Fibroblast of pulmonary artery (primary cell): ENCODE data around the gene CCDC93.

Experiments
- DNase-seq: peaks from one replicate; pipeline ENCODE4 v3.0.0-alpha.2; 2010; ENCODE audit warnings: low read depth
- H3K4me3 ChIP-seq: replicated peaks from 2 replicates; pipeline ENCODE4 v1.5.1; 2011; ENCODE audit warnings: low read depth, mild to moderate bottlenecking, control low read depth, low read length, moderate library complexity
- TF ChIP-seq, protein P1 (sequence below): IDR thresholded peaks from 2 replicates; pipeline ENCODE4 v1.5.1; 2011; ENCODE audit warnings: mild to moderate bottlenecking, control low read depth, low read length, inconsistent platforms; ENCODE audit errors: missing control alignments

Gene CCDC93

DNA sequence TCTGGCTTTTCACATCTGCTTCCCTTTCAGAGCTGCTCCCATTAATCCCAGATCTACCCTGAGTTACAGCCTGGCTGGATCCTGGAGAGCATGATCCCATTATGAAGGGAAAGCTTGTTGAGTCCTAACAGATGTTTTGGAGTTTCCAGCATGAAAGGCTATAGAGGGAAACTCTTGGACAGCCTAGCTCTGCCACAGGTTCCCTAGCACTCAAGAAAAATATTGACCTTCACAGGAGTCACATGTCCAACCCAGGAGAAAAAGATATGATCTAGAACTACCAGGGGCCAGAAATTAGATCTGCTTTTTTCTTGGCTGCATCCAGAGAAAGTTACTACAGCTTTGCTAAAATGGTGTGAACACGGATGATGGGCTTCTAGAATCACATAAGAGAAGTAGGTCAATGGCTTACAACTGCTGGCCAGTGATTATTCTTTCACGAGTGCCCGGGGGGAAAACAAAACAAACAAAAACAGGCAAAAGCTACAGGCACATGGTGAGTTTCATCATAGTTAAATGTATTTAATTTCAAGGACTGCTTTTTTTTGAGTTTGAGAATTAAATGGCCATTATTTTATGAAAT, 15.9 kb downstream of the CCDC93 start:
- TF ChIP-seq, protein P1, sequence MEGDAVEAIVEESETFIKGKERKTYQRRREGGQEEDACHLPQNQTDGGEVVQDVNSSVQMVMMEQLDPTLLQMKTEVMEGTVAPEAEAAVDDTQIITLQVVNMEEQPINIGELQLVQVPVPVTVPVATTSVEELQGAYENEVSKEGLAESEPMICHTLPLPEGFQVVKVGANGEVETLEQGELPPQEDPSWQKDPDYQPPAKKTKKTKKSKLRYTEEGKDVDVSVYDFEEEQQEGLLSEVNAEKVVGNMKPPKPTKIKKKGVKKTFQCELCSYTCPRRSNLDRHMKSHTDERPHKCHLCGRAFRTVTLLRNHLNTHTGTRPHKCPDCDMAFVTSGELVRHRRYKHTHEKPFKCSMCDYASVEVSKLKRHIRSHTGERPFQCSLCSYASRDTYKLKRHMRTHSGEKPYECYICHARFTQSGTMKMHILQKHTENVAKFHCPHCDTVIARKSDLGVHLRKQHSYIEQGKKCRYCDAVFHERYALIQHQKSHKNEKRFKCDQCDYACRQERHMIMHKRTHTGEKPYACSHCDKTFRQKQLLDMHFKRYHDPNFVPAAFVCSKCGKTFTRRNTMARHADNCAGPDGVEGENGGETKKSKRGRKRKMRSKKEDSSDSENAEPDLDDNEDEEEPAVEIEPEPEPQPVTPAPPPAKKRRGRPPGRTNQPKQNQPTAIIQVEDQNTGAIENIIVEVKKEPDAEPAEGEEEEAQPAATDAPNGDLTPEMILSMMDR = no peak
- DNase-seq = no peak
- no peak overlapping the region for H3K4me3 ChIP-seq

DNA sequence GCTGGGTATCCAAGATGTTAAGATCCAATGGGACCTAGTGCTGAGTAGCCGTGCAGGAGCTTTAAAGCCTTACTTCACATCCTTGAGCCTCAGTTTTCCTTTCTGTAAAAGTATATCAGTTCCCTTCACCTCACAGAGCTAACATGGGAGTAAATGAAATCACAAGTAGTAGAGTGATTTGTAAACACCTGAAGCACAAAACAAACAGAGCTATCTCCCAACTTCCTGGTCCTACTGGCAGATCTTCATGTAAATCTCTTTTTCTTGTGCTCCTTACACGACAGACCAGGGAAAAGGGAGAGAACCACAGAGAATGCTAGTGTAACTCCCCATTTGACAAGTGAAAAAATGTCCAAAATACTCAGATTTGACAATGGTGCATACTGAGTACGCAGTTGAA, 17.3 kb downstream of the CCDC93 start:
- TF ChIP-seq, protein P1 = no peak
- DNase-seq = no peak
- no peak overlapping the region for H3K4me3 ChIP-seq

DNA sequence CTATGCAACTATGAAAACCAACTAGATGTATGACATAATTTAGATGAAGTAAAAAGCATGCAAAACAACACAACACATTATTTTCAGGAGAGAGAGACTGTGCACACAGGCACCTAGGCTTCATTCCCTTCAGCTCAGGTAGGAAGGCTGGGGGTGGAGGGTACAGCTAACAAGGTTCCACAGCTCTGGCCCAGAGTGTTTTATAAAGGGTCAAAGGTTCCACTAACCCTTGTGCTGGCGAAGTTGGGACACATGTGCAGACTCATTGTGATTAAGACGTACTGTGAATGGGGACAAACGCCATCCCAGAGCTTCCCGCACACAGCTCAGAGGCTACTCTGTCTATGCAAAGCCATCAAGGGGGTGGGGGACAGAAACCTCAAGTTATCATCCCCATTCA, 19.1 kb downstream of the CCDC93 start:
- TF ChIP-seq, protein P1 = no peak
- DNase-seq = no peak
- H3K4me3 ChIP-seq = no peak overlapping the region

DNA sequence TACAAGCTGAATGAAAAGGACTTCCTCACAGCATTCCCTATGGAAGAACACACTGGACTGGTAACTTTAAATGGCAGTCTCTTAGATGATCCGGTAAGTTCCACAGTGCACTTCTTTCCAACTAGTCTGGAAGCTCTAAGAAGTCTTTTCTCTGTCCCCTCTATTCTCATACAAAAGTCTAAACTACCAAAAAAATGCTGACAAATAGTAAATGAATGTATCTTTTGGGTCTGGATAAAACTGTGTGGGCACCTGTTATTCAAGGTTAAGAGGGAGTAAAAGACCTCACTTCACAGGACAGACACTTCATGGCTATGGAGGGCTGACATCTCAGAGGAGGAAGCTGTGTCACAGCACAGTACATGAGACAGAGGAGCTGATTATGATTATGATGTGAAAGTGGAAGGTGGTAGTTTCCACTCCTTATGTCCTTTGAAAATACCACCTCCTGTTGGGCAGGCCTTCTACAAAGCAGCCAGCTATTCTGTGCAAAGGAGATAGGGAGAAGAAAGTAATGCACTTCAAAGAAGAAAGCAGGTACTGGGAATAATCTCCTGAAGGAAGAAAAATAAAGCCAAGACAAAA, 23.9 kb downstream of the CCDC93 start:
- TF ChIP-seq, protein P1 = no peak
- DNase-seq = no peak

DNA sequence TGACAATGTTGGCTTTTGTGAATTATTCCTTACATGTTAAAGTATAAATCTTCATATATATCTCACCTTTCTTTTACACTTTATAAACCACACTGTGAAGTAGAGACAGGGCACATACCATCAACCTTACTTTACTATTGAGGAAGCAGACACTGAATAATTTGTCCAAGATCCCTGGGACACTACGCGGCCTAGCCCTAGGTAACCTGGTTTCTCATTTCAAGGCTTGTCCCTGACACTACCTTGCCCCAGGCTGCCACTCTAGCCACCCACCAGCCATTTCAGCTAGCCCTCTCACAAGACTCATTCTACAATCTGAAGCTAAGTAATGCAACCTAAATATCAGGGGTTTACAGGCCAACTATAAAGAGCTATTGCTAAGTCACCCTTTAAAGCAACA, 26.7 kb downstream of the CCDC93 start:
- DNase-seq = no peak
- TF ChIP-seq, protein P1 = no peak
- no peak overlapping the region for H3K4me3 ChIP-seq

More for the DNA sequence above, 23.9 kb downstream of the CCDC93 start:
- no peak overlapping the region for H3K4me3 ChIP-seq

DNA sequence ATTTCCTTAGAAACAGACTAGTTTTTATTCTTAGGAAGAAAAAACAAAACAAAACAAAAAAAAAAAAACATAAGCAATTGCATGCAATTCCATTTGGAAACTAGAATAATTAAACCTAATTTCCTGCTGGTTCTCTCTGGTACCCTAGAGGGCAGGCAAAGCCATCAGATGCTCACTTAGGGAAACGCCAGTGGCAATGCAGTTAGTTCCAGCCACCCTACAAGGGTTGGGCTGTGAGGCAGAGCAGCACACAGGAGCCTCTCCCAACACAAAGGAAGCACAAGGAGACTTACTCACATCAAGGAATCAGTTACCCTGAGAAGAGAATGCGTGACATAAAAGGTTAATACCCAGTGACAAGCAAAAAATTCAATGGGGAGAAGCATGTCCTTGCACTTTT, 28.8 kb downstream of the CCDC93 start:
- DNase-seq = no peak
- H3K4me3 ChIP-seq = no peak overlapping the region
- TF ChIP-seq, protein P1 = no peak

DNA sequence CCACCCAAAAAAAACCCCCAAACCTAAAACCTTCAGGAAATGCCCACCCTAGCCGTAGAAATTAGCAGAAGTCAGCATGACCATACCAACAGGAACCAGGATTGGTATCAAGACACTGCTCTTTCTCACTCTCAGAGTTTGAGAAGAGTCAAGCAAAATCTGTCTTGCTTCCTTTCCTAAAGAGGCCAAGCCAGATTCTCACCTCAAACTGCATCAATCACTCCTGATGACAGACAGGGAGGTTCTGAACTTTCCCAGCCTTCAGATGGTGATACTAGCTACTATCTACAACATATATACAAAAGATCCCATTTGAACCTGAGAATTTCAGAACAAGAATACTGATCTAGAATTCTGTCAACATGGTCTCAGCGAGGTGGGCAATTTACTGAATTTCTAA, 29.7 kb downstream of the CCDC93 start:
- TF ChIP-seq, protein P1 = no peak
- no peak overlapping the region for H3K4me3 ChIP-seq
- DNase-seq = no peak
